ENCODE measurements around the gene LIME1. TPM values are rescaled to one million over a fixed set of nuclear protein-coding genes. Genes with fewer than 3 reads are reported as not detected.

LIME1 gene
- total RNA-seq, 1 donor from 2014 or later, result 0.53 TPM

GRCh38 chr20:63690003-63690897, 46.2 kb upstream of the LIME1 start:
- DNase-seq (ENCODE audit: low read depth) (no peak), FAIRE-seq (no peak)
- Histone ChIP-seq H3K36me3 (ENCODE audit: control insufficient read depth, insufficient read depth, low read length) (peaks cover 4% of the 10 kb centered on the region), H3K27me3 (ENCODE audit: control insufficient read depth, insufficient read depth, low read length) (no peaks in the 10 kb centered on the region), H3K4me3 (ENCODE audit: low read depth, low read length) (no peak overlapping the region)
- no peak for TF ChIP-seq CTCF (IDR thresholded peaks at IDR 0.05; ENCODE audit: insufficient read depth, low read length, severe bottlenecking)

GRCh38 chr20:63690898-63691710, 45.4 kb upstream of the LIME1 start:
- H3K4me3 ChIP-seq (ENCODE audit: low read depth, low read length), result no peak overlapping the region
- no peak for DNase-seq (ENCODE audit: low read depth)

GRCh38 chr20:63691711-63692435, 44.6 kb upstream of the LIME1 start:
- no peak overlapping the region for H3K4me3 ChIP-seq (ENCODE audit: low read depth, low read length)
- FAIRE-seq, result no peak
- no peak for TF ChIP-seq CTCF (IDR thresholded peaks at IDR 0.05; ENCODE audit: insufficient read depth, low read length, severe bottlenecking)
- no peaks in the 10 kb centered on the region for H3K27me3 ChIP-seq (ENCODE audit: control insufficient read depth, insufficient read depth, low read length)
- peaks cover 4% of the 10 kb centered on the region for H3K36me3 ChIP-seq (ENCODE audit: control insufficient read depth, insufficient read depth, low read length)
- no peak for DNase-seq (ENCODE audit: low read depth)

More at GRCh38 chr20:63690898-63691710, 45.4 kb upstream of the LIME1 start:
- H3K27me3 ChIP-seq (ENCODE audit: control insufficient read depth, insufficient read depth, low read length), result no peaks in the 10 kb centered on the region
- H3K36me3 ChIP-seq (ENCODE audit: control insufficient read depth, insufficient read depth, low read length), result peaks cover 4% of the 10 kb centered on the region
- no peak for TF ChIP-seq CTCF (IDR thresholded peaks at IDR 0.05; ENCODE audit: insufficient read depth, low read length, severe bottlenecking)
- no peak for FAIRE-seq

- Histone ChIP-seq H3K4me3 (ENCODE audit: low read depth, low read length) (no peak overlapping the region), H3K27me3 (ENCODE audit: control insufficient read depth, insufficient read depth, low read length) (no peaks in the 10 kb centered on the region), H3K36me3 (ENCODE audit: control insufficient read depth, insufficient read depth, low read length) (peaks cover 4% of the 10 kb centered on the region)
- DNase-seq (ENCODE audit: low read depth), result no peak
- FAIRE-seq, result no peak
- TF ChIP-seq CTCF (IDR thresholded peaks at IDR 0.05; ENCODE audit: insufficient read depth, low read length, severe bottlenecking), result no peak
These were observed 43.9 kb upstream of the LIME1 start for GRCh38 chr20:63692436-63693082.

- TF ChIP-seq CTCF (IDR thresholded peaks at IDR 0.05; ENCODE audit: insufficient read depth, low read length, severe bottlenecking), result no peak
- DNase-seq (ENCODE audit: low read depth) (no peak), FAIRE-seq (no peak)
- Histone ChIP-seq H3K4me3 (ENCODE audit: low read depth, low read length) (no peak overlapping the region), H3K36me3 (ENCODE audit: control insufficient read depth, insufficient read depth, low read length) (peaks cover 4% of the 10 kb centered on the region), H3K27me3 (ENCODE audit: control insufficient read depth, insufficient read depth, low read length) (no peaks in the 10 kb centered on the region)
These were observed 43.3 kb upstream of the LIME1 start for GRCh38 chr20:63693083-63693732.
